Keratinocyte (primary cell): ENCODE measurements around the gene LUZP1.

Experiments
- EZH2 ChIP-seq: IDR thresholded peaks from one replicate; pipeline ENCODE4 v1.6.1; 2012; ENCODE audit warnings: inconsistent platforms, mild to moderate bottlenecking, low read length, moderate library complexity
- TF ChIP-seq, protein P1 (sequence below), 3 experiments: IDR thresholded peaks in 1 of 3; conservative IDR thresholded peaks in 1 of 3; optimal IDR thresholded peaks in 1 of 3; 2 replicates in 2 of 3; 3 replicates in 1 of 3; pipeline versions ENCODE3 to v1.5.1; 2011; ENCODE audit warnings: low read length in 3 of 3, mild to moderate bottlenecking in 3 of 3, moderate library complexity in 2 of 3, control low read depth in 1 of 3, inconsistent platforms in 1 of 3; ENCODE audit not compliant: insufficient read depth in 2 of 3; ENCODE audit errors: extremely low read depth in 1 of 3

DNA sequence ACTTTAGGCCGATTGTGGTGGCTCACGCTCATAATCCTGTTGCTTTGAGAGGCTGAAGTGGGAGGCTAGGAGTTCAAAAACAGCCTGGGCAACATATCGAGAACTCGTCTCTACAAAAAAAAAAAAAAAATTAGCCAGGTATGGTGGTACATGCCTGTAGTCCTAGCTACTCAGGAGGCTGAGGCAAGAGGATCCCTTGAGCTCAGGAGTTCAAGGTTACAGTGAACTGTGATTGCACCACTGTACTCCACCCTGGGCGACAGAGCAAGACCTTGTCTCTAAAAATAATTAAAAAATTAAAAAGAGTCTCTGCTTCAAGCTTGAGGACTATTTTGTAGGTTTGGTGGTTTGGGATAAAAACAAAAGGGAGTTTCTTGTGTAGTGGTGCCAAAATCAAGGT, 128.1 kb downstream of the LUZP1 start:
- TF ChIP-seq, protein P1, sequence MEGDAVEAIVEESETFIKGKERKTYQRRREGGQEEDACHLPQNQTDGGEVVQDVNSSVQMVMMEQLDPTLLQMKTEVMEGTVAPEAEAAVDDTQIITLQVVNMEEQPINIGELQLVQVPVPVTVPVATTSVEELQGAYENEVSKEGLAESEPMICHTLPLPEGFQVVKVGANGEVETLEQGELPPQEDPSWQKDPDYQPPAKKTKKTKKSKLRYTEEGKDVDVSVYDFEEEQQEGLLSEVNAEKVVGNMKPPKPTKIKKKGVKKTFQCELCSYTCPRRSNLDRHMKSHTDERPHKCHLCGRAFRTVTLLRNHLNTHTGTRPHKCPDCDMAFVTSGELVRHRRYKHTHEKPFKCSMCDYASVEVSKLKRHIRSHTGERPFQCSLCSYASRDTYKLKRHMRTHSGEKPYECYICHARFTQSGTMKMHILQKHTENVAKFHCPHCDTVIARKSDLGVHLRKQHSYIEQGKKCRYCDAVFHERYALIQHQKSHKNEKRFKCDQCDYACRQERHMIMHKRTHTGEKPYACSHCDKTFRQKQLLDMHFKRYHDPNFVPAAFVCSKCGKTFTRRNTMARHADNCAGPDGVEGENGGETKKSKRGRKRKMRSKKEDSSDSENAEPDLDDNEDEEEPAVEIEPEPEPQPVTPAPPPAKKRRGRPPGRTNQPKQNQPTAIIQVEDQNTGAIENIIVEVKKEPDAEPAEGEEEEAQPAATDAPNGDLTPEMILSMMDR (optimal IDR thresholded peaks at IDR 0.05 in 1 of 3, IDR thresholded peaks at IDR 0.05 in 1 of 3, conservative IDR thresholded peaks at IDR 0.05 in 1 of 3; ENCODE audit: extremely low read depth in 1 of 3, insufficient read depth in 2 of 3, low read length in 3 of 3), result no peak
- TF ChIP-seq EZH2, result no peak
